HG02973 (cell line): ENCODE measurements around the gene MOV10L1.

Experiments used
- ATAC-seq: cut with Tn5 transposase; IDR thresholded peaks from one replicate; pipeline ENCODE4 v1.9.1; 2021; ENCODE audit warnings: moderate library complexity; ENCODE audit not compliant: unreplicated experiment

The MOV10L1 gene

DNA sequence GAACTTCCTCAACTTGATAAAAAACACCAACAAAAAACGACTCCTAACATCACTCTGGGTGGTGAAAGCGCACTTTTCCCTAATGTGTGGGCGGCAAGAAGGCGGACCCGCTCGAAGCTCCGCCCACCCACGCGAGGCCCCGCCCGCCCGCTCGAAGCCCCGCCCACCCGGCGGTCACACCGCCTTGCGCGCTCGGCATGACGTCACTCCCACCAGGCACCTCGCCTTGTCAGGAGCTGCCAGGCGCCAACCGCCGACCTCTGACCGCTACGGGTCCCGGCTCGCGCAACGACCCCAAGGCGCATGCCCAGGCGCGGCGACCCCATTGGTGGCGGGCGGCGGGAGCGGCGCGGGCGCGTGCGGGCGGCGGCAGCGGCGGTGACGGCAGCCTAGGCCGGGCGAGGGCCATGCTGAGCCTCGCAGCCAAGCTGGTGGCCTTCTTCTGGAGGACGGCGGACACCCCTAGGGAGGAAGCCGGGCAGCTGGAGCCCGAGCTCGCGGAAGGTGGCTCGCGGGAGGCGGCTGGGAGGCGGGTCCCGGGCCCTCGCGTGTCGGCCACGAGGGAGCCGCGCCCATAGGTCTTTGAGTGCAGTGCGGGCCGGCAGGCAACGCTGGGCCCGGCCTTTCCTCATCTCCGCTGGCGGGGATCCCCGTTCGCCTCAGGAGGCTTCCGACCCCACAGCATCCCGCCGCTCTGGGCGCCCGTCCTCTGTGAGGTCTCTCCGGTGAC lies at the start of gene MOV10L1:
TSS of gene MOV10L1 (plus strand) at position 325 of the 730 bp plus-strand sequence. CDS start at position 408, 83 bp downstream.
- no peak for ATAC-seq

DNA sequence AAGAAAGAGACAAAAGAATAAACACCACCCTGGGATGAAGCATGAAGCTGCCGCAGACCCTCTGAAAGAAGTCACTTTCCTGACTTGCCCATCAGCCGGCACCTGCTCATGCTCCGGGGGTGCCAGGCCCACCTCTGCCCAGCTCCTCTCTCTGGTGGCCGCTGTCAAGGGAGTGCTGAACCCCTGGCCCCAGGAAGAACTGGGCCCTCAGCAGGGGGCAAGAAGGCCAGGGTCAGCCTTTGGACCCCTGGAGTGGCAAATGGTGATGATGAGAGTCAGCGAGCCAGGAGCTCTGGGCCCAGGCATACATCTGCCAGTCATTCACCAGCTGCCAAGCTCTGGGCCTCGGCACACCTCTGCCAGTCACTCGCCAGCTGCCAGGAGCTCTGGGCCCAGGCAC lies 49.1 kb upstream of the MOV10L1 start:
- ATAC-seq: no peak

DNA sequence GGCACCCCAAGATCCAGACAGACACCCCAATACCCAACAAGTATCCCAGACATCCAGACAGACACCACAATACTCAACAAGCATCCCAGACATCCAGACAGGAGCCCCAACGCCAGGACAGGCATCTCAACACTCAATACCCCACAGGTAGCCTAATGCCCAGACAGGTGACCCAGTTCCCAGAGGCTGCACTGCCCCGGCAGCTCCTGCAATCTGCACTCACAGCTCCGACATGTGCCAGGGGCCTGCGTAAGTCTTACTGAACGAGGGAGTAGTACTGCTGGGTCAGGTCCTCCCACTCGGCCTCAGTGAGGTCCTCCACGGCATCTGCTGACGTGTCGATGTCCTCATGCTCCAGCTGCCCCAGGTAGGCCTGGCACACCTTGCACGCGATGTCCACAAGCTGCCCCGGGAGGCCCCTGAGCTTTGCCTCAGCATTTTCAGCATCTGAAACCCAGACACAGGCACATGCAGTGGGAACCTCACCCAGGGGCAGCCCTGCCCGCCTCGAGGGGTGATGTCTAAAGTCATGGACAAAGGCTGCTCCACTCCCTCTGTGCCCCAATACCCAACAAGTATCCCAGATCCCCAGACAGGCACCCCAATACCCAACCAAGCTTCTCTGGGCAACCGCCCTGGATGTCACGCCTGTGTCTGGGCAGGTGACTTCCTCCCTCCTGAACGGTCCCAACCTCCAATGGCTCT lies 48.3 kb upstream of the MOV10L1 start:
- ATAC-seq: no peak

DNA sequence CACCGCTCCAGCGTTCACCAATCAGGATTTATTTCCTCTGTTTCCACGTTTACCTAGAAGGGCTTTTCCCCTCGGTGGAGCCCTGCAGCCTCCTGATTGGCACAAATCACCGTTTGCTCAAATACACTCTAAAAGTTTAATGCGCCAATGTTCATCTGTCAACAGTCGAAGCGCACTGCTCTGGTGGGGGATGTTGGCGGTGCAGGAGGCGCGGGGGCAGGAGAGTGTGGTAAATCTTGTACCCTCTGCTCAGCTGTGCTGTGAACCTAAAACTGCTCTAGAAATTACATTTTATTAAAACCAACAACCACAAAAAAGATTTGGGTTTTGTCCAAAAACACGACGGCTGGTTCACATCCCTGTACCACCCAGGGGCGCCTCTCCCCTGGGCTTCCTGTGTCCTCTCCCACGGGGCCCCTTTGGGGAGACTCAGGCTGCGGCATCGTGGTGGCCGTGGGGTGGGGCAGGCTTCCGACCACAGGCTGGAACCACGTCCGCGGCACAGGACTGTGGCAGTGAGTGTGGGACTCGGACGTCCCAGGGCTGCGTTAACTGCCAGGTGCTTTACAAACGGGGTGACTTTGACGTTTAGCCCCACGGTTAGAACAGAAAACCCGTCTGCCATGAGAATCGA lies 45.2 kb upstream of the MOV10L1 start:
- ATAC-seq: no peak

DNA sequence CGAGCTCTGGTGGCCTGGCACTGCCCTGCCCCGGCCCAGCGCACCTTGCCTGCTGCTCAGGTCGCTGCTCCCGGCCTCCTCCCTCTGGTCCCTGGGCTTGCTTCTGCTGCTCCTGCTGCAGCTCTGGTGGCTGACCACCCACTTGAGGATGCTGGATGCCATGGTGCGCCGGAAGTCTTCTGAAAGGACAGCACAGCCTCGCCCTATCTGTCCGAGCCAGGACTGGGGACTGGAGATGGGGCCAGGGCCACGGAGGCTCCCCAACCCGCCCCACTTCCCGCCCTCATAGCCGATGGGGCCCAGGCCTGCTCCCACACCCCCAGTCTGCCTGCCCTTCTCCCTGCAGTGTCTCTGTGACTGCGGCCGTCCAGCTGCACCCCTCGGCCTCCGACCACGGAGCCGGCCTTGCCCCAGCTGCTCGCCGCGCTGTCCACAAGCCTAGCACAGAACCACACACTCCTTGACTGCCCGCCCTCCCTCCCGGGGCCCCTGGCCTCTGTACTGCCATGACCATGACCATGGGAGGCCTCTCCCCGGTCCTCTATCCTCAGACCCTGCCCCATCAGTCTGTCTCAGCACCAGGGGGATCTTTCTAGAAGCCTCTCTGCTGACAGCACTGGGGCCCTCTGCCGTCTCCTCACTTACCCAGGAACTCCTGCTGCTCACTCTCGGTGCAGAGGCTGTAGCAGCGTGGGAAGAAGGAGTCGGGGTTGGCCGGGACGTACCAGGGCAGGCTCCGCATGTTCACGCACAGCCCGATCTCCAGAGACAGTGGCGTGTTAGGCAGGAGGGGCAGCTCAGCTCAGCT lies 44.4 kb upstream of the MOV10L1 start:
- ATAC-seq: no peak

DNA sequence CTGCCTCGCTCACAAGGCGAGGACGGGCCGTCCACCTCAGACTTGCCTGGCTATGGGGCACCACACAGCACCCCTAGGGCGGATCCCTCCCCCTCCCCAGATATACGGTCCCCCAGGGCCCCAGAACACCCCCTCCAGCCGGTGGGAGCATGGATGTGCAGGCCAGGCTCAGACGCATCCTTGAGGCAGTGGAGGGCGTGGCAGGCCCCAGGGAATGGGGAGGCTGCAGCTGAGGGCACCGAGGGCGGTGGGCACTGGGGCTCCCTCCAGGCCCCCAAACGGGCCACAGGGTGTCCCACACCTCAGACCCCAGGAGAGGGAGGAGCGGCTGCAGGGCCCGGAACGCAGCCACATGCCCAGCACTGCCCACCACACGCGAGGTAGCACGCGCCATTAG lies 43.8 kb upstream of the MOV10L1 start:
- no peak for ATAC-seq

DNA sequence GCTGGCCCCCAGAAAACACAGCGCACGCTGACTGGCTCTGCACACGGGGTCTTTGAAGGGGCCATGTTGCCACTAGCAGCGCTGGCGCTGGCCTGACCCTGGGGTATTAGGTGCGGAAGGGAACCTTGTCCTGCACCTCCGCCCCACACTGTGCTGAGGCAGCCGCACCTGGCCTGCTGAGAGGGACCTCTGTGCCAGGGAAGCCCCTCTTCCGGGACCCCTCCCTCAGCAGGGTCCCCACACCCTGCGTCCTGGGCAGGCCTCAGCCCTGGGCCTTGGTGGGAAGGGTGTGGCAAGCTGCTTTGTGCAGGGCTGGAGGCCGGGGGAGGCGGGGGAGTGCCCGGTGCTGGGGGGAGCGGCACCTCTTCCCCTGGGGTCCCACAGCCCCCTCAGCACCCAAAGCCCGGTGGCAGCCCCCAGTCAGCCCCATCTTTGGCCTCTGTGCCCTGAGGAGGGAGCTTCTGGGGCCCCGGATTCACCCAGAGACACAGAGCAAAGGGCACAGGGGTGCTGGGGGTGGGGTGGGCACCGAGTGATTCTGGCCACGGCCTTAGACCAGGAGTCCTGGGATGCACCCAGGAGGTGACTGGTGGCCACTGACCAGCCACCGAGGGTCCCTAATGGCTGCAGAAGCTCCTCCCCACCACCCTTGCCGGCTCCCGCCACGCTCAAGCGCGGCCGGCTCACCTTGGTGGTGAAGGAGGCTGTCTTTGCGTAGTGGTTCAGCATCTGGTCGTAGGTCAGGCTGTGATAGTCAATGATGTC lies 43.1 kb upstream of the MOV10L1 start:
- no peak for ATAC-seq

DNA sequence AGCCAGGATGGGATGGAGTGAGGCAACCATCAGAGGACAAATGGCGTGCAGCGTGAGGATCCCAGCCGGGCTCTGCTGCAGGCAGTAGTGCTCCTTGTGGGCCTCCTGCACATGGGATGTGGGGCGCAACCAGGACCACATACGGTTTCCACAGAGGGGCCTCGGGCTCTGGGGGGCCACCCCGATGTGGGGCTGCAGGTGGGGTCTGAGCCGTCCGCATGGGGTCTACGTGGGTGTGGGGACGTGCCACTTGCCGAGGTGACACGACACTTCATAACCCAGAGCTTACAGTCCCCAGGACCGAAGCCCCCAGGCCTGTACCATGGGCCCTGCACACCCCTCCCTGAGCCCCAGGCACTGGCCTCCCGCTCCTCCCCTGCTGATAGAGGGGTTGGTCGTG lies 42.5 kb upstream of the MOV10L1 start:
- ATAC-seq: no peak

DNA sequence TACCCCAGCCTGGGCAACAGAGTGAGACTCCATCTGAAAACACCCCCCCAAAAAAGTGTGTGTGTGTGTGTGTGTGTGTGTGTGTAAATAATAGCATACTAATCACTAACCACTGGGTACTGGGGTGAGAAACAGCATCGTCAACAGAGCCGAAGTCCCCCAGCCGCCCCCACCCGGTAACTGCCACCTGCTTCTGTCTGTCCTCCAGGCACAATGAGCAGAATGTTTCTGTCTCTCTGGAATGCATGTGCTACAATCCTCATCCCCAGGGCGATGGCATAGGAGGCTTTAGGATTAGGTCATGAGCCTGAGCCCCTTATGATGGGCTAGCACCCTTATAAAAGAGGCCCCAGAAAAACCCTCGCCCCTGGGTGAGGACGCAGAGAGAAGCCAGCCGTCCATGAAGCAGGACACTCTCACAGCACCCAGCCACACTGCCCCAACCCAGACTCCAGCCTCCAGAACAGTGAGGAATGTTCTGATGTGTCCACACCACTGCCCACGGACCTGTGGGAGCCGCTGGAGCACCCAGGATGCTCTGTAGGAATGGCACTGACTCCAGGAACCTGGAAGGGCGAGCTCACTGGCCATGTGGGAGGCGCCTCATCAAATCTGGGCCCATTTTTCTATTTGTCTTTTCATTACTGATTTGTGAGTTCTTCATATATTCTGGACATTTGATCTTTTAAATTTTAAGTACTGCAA lies 41.6 kb upstream of the MOV10L1 start:
- ATAC-seq: no peak

DNA sequence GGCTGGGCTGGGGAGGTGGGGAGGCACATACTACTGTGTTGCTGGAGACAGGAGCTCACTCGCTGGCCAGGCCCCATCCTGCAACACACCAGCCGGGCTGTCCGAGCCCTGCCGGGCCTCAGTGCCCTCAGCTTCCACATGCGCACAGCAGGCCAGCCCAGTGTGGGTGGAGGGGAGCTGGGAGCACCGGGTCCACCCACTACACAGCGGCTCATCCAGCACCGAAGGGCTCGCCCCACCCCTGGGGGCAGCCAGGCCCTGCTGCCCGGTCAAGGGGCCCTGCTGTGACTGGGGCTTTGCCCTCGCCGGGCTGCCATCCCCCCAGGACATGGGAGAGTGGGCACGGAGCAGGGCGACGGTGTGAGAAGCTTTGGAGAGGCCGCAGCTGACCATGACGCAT lies 41.0 kb upstream of the MOV10L1 start:
- ATAC-seq: no peak

DNA sequence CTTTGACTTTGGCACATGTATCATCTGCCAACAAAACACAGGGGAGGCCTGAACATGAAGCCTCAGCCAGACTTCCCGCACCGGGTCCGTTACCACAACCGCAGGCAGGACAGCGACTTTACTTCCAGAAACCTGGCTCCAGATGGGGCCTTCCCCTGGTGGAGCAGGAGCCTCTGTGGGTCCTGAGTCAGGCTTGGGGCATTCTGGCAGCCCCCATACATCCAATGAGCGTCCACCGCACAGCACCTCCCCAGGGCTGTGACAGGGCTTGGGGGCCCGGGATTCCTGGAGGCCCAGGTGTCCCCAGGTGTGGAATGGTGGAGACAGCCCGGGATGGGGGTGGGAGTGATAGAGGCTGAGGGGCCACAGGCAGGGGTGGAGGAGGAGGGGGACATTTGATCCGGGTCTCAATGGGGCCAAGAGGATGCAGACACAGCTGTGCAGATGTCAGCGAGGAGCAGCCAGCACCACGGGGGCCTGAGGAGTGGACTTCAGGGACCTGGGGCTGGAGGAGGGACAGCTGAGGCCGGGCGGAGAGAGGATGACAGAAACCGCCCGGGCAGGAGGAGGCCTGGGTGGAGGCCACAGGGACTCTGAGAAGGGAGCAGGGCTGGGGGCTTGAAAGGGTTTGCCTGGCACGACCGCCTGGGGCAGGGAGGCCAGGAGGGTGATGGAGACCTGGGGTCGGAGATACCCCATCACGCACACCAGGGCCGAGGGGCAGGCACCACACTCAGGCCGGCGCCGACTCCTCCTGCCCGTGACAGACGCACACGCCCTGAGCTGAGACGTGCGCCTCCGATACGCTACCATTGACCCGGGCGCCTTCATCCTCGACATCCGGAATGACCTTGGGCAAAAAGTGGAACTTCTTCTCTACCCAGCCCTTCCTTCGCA lies 40.3 kb upstream of the MOV10L1 start:
- no peak for ATAC-seq

DNA sequence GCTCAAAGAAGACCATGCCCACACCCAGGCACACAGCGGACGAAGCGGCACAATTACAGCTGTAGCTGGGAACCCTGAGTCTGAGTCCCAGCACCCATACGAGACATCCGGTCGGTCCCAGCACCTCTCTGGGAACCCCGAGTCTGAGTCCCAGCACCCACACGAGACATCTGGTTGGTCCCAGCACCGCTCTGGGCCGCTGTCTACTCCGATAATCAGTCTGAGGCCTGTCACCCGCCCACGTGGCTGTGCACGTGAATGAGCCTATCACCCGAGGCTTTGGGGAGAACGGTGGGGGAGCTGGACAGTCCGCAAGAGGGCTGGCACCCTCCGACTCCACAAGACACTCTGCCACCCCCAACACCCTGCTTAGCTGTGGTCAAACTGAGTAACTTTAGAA lies 37.9 kb upstream of the MOV10L1 start:
- no peak for ATAC-seq

DNA sequence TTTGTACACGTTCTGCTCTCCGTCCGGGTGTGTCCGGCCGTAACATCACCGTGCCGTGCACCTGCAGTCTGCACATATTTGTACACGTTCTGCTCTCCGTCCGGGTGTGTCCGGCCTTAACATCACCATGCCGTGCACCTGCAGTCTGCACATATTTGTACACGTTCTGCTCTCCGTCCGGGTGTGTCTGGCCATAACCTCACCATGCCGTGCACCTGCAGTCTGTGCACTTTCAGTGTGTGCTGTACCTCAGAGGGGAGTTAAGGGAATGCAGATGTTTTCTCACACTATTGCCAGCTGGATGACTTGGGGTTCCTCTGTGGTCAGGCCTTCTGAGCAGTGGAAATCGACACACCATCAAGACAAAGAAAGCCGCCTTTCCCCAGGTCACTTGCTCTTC lies 35.9 kb upstream of the MOV10L1 start:
- ATAC-seq: no peak

DNA sequence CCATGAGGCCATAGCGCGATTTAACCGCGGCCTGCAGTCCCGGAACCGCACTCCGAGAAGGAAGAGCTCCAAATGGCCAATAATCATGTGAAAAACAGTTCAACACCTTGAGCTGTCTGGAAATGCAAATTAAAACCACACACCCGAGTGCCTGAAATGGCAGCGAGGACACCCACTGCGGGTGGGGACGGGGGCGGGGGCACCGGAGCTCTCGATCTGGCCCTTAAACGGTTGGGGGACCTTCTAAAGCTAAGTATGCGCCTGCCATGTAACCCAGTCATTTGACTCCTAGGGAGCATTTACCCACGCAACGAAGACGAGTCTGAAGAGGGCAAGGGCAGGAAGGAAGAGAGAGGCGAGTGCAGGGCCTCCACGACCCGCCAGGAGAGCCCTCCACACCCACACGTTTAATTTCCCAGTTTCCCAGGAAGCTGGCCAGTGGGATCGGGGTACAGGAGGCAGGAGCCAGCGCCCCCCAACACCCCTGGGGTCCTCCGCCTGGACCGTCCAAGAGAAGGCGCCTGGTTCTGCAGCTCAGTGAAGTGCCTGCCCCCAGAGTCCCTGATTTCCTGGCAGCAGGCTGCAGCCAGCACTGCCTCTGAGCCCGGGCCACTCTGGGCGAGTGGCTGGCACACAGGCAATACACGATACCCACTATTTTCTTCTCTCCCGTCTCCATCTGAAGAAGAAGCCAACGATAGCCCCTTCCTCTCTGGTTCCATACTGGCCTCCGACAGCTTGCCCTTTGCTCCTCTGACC lies 33.4 kb upstream of the MOV10L1 start:
- no peak for ATAC-seq

DNA sequence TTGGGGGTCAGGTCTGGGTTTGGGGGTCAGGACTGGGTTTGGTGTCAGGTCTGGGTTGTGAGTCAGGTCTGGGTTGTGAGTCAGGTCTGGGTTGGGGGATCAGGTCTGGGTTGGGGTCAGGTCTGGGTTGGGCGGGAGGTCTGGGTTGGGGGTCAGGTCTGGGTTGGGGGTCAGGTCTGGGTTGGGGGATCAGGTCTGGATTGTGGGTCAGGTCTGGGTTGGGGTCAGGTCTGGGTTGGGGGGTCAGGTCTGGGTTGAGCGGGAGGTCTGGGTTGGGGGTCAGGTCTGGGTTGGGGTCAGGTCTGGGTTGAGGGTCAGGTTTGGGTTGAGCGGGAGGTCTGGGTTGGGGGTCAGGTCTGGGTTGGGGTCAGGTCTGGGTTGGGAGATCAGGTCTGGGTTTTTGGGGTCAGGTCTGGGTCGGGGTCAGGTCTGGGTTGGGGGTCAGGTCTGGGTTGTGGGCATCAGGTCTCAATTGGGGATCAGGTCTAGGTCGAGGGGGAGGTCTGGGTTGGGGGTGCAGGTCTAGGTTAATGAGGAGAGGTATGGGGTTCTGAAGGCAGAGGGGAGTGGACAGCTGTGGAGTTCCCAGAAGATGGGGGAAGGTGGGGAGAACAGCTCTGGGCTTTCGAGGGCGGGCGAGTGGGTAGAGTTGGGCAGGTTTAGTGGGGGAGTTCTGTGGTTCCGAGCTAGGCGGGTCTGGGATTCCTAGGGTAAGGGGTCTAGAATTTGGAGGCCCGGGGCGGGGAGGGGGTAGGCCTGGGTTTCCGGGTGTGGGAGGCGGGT lies 32.3 kb upstream of the MOV10L1 start:
- no peak for ATAC-seq

DNA sequence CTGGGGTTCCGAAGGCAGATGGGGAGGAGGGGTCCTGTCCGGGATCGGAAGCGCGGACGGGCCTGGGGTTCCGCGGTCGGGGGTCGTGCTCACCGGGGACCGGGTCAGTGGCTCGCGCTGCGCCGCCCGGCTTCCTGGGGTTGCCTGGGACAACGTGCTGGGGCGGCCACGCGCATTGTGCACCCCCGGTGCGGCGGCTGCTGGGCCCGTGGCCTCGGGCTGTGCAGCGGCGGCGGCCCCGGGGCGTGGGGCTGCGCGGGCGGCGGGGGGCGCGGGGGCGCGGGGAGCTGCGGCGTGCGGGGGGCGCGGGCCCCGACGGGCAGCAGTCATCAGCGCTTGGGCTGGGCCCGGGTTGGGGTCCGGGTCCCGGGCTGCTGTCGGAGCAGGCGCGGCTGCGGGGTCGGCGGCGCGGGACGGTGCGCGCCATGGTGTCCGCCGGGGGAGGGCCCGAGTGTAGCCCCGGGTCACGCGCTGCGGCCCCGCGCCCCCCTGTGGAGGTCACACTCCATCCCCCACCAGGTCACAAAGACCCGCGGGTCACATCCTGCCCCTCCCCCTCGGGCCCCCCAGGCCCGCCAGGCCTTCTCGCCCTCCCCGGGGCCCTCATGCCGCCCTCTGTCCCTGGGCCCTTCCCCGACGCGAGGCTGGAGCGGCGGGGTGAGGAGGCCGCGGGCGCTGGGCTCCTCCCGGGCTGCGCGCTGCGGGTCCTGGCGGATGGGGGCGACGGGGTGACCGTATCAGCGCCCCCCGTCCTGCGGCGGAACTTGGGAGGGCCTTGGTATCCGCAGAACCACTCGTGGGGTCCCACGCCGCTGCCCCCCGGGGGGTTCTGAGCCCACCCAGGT lies 31.5 kb upstream of the MOV10L1 start, which contains the start of gene TTLL8:
TSS of gene TTLL8 (minus strand) at position 238 of the 845 bp plus-strand sequence.
- ATAC-seq: no peak
